HepG2 (cell line): ENCODE results near the gene FAM229B. TPM values are rescaled to one million over a fixed set of nuclear protein-coding genes. Genes with fewer than 3 reads are reported as not detected.

ENCODE experiments used
- BCL6 ChIP-seq: IDR thresholded peaks from 2 replicates; pipeline ENCODE4 v1.6.1; 2016; ENCODE audit warnings: missing genetic modification reagents, missing compliant biosample characterization
- BRCA1 ChIP-seq: sonication (generic); formaldehyde crosslinking; IDR thresholded peaks from 2 replicates; pipeline ENCODE4 v1.4.0; 2020; ENCODE audit warnings: missing genetic modification reagents
- EED ChIP-seq: sonication (generic); formaldehyde crosslinking; IDR thresholded peaks from 2 replicates; pipeline ENCODE4 v1.5.0; 2020; ENCODE audit warnings: mild to moderate bottlenecking, missing genetic modification reagents
- ELK4 ChIP-seq: sonication (generic); formaldehyde crosslinking; IDR thresholded peaks from 2 replicates; pipeline ENCODE4 v1.9.0; 2021; ENCODE audit warnings: missing genetic modification reagents, borderline replicate concordance
- HNRNPUL1 ChIP-seq: fragments of 200-400 bp; formaldehyde crosslinking; IDR thresholded peaks from 2 replicates; pipeline ENCODE4 v1.6.1; 2017; ENCODE audit warnings: low read depth, mild to moderate bottlenecking, low read length, moderate library complexity
- KDM6A ChIP-seq: IDR thresholded peaks from 2 replicates; pipeline ENCODE4 v1.6.1; 2016; ENCODE audit warnings: low read depth
- LCORL ChIP-seq, 2 experiments: fragments of 450-650 bp in 1 of 2; sonication (generic) in 1 of 2; formaldehyde crosslinking in 1 of 2; IDR thresholded peaks; 2 replicates each; pipeline versions ENCODE4 v1.5.0 to v1.6.1; 2017 to 2020; ENCODE audit warnings: antibody characterized with exemption in 1 of 2, missing genetic modification reagents in 1 of 2
- MAFK ChIP-seq, 2 experiments: IDR thresholded peaks in 1 of 2; conservative IDR thresholded peaks in 1 of 2; 2 replicates each; pipeline ENCODE4 v1.6.1; 2011; ENCODE audit warnings: improper control_type of control experiment in 2 of 2, low read length in 2 of 2
- MBD4 ChIP-seq: IDR thresholded peaks from 2 replicates; pipeline ENCODE4 v1.6.1; 2012; ENCODE audit warnings: low read length, inconsistent platforms, borderline replicate concordance
- NCOA1 ChIP-seq: sonication (generic); formaldehyde crosslinking; IDR thresholded peaks from 2 replicates; pipeline ENCODE4 v1.9.0; 2021; ENCODE audit warnings: missing genetic modification reagents
- NONO ChIP-seq, 2 experiments: fragments of 450-650 bp in 1 of 2; sonication (generic) in 1 of 2; formaldehyde crosslinking in 1 of 2; IDR thresholded peaks in 1 of 2; conservative IDR thresholded peaks in 1 of 2; 2 replicates each; pipeline versions ENCODE4 v1.6.1 to v1.8.0; 2017 to 2022; ENCODE audit warnings: mild to moderate bottlenecking in 1 of 2, missing genetic modification reagents in 1 of 2, moderate library complexity in 1 of 2
- NR2F1 ChIP-seq, 2 experiments: fragments of 450-650 bp in 1 of 2; formaldehyde crosslinking in 1 of 2; IDR thresholded peaks; 2 replicates each; pipeline versions ENCODE4 v1.5.0 to v1.6.1; 2016 to 2020; ENCODE audit warnings: mild to moderate bottlenecking in 1 of 2, missing compliant biosample characterization in 1 of 2, missing genetic modification reagents in 1 of 2, moderate library complexity in 1 of 2
- POGZ ChIP-seq: sonication (generic); formaldehyde crosslinking; IDR thresholded peaks from 2 replicates; pipeline ENCODE4 v1.4.0; 2020; ENCODE audit warnings: mild to moderate bottlenecking, missing genetic modification reagents
- RCOR2 ChIP-seq: IDR thresholded peaks from 2 replicates; pipeline ENCODE4 v1.6.1; 2016; ENCODE audit warnings: missing biosample characterization, missing genetic modification reagents
- RNF2 ChIP-seq: fragments of 450-650 bp; conservative IDR thresholded peaks from 2 replicates; pipeline ENCODE4 v1.6.1; 2016; ENCODE audit warnings: low read depth
- ZBTB14 ChIP-seq: sonication (generic); formaldehyde crosslinking; IDR thresholded peaks from 2 replicates; pipeline ENCODE4 v1.4.0; 2020; ENCODE audit warnings: missing genetic modification reagents
- ZBTB20 ChIP-seq: sonication (generic); formaldehyde crosslinking; IDR thresholded peaks from 2 replicates; pipeline ENCODE4 v1.8.1; 2023; ENCODE audit warnings: missing genetic modification reagents, low read depth, mild to moderate bottlenecking, borderline replicate concordance
- ZFYVE20 ChIP-seq: sonication (generic); formaldehyde crosslinking; IDR thresholded peaks from 2 replicates; pipeline ENCODE4 v1.8.0; 2023; ENCODE audit warnings: low read depth, mild to moderate bottlenecking, moderate library complexity, missing genetic modification reagents, borderline replicate concordance
- ZKSCAN5 ChIP-seq: sonication (generic); formaldehyde crosslinking; IDR thresholded peaks from 2 replicates; pipeline ENCODE4 v1.5.1; 2020; ENCODE audit warnings: mild to moderate bottlenecking, missing genetic modification reagents
- ZNF12 ChIP-seq: sonication (generic); formaldehyde crosslinking; IDR thresholded peaks from 2 replicates; pipeline ENCODE4 v1.5.0; 2020; ENCODE audit warnings: missing genetic modification reagents
- ZNF280B ChIP-seq: sonication (generic); formaldehyde crosslinking; IDR thresholded peaks from 2 replicates; pipeline ENCODE4 v1.5.0; 2020; ENCODE audit warnings: missing genetic modification reagents, mild to moderate bottlenecking, borderline replicate concordance
- ZNF501 ChIP-seq: sonication (generic); formaldehyde crosslinking; IDR thresholded peaks from 2 replicates; pipeline ENCODE4 v1.5.1; 2020; ENCODE audit warnings: mild to moderate bottlenecking, moderate library complexity, missing genetic modification reagents
- ZNF546 ChIP-seq: sonication (generic); formaldehyde crosslinking; conservative IDR thresholded peaks from 2 replicates; pipeline ENCODE4 v1.8.1; 2023; ENCODE audit warnings: mild to moderate bottlenecking, missing genetic modification reagents
- ZNF589 ChIP-seq: sonication (generic); formaldehyde crosslinking; conservative IDR thresholded peaks from 2 replicates; pipeline ENCODE4 v1.8.0; 2022; ENCODE audit warnings: mild to moderate bottlenecking, moderate library complexity, missing genetic modification reagents
- ZNF616 ChIP-seq: sonication (generic); formaldehyde crosslinking; IDR thresholded peaks from 2 replicates; pipeline ENCODE4 v1.5.0; 2020; ENCODE audit warnings: low read depth, mild to moderate bottlenecking, missing genetic modification reagents
- ZNF780A ChIP-seq: sonication (generic); formaldehyde crosslinking; IDR thresholded peaks from 2 replicates; pipeline ENCODE4 v1.8.0; 2022; ENCODE audit warnings: mild to moderate bottlenecking, missing genetic modification reagents, moderate library complexity
- ZNF891 ChIP-seq: sonication (generic); formaldehyde crosslinking; IDR thresholded peaks from 2 replicates; pipeline ENCODE4 v1.5.0; 2020; ENCODE audit warnings: mild to moderate bottlenecking, missing genetic modification reagents
- polyA plus RNA-seq, 8 experiments: library from polyadenylated mRNA; depleted of rRNA in 3 of 8; stranded (reverse) in 7 of 8; unstranded in 1 of 8; fragments of >200 nt; fragmentation: Illumina TruSeq in 4 of 8; extraction: Trizol in 4 of 8; gene quantifications; 2 replicates each; pipeline versions ENCODE4 v1.2.1 to v1.2.3, GENCODE V29; 2011 to 2016; ENCODE audit warnings: low read depth in 4 of 8, missing spikeins in 1 of 8, mixed read lengths in 1 of 8; ENCODE audit not compliant: insufficient read depth in 1 of 8
- total RNA-seq, 5 experiments: library from RNA; depleted of rRNA; stranded (reverse); fragments of >200 nt; fragmentation: Illumina TruSeq; extraction: Trizol; gene quantifications; 2 replicates each; pipeline ENCODE4 v1.2.3, GENCODE V29; 2016; ENCODE audit warnings: low read depth in 1 of 5

The FAM229B gene
- total and polyA plus RNA-seq, 2 of the 13 experiments (the other 11 are each of a cell fraction or from before 2014, with no cell fraction given), result 11.3 to 19.5 TPM

GRCh38 chr6:112145080-112145573 is 57.7 kb downstream of the FAM229B start (continued):
- TF ChIP-seq MAFK (conservative IDR thresholded peaks at IDR 0.05 in 1 of 2, IDR thresholded peaks at IDR 0.05 in 1 of 2; ENCODE audit: low read length in 2 of 2) (no peak), BRCA1 (CRISPR knock-in tag) (no peak), RNF2 (no peak), EED (CRISPR knock-in tag) (no peak), ZNF280B (no peak), ZNF891 (CRISPR knock-in tag) (no peak), ZNF589 (CRISPR knock-in tag) (no peak), NCOA1 (CRISPR knock-in tag) (no peak), MBD4 (no peak), ZNF12 (CRISPR knock-in tag) (no peak), ZNF501 (CRISPR knock-in tag) (no peak), POGZ (no peak), ELK4 (CRISPR knock-in tag) (no peak), RCOR2 (CRISPR knock-in tag) (0 out of 2 replicates have a peak, but pooled peaks have one; percentile 17), HNRNPUL1 (no peak), ZNF780A (CRISPR knock-in tag) (no peak), ZFYVE20 (no peak), ZNF616 (no peak), NONO (IDR thresholded peaks at IDR 0.05) (no peak), NONO (CRISPR knock-in tag; conservative IDR thresholded peaks at IDR 0.05) (no peak), LCORL (IDR thresholded peaks at IDR 0.05) (no peak), LCORL (CRISPR knock-in tag; IDR thresholded peaks at IDR 0.05) (no peak; the same call in 1 of the 2 replicates), ZBTB14 (CRISPR knock-in tag) (no peak), BCL6 (CRISPR knock-in tag) (0 out of 2 replicates have a peak, but pooled peaks have one; percentile 41), KDM6A (CRISPR knock-in tag) (no peak), ZKSCAN5 (no peak), NR2F1 (CRISPR knock-in tag; IDR thresholded peaks at IDR 0.05) (no peak), ZBTB20 (CRISPR knock-in tag) (no peak), ZNF546 (no peak)
